Naive thymus-derived CD4-positive, alpha-beta T cell (primary cell): ENCODE data around the gene PHETA2. TPM values are rescaled to one million over a fixed set of nuclear protein-coding genes. Genes with fewer than 3 reads are reported as not detected.

Source experiments
- ATAC-seq: fragments of 150-1000 bp; cut with Tn5 transposase; 2 replicates; pipeline ENCODE4 v1.10.0; 2021; ENCODE audit warnings: mild to moderate bottlenecking, moderate library complexity
- CTCF ChIA-PET: fragments of 350-600 bp; sonication (Branson Sonifier 250); formaldehyde crosslinking; loops from one replicate; lab custom pipeline; 2021; ENCODE audit warnings: antibody characterized with exemption; lab: Charles Lee
- POLR2A ChIA-PET: fragments of 350-600 bp; sonication (Branson Sonifier 250); formaldehyde crosslinking; loops from one replicate; lab custom pipeline; 2021; ENCODE audit warnings: antibody characterized with exemption, inconsistent platforms; lab: Charles Lee
- DNase-seq, 9 donors: peaks; one replicate each; pipeline versions ENCODE4 v3.0.0 to v3.0.0-alpha.2; 2020 to 2022; ENCODE audit warnings: mixed read lengths in 1 of 9
- H3K27ac ChIP-seq: one replicate; pipeline ENCODE4 v1.7.0; 2013; ENCODE audit warnings: mild to moderate bottlenecking, low read depth, low read length, moderate library complexity
- H3K27me3 ChIP-seq, 2 donors: one replicate each; pipeline ENCODE4 v1.7.0; 2013; ENCODE audit warnings: low read length in 2 of 2, mild to moderate bottlenecking in 2 of 2, moderate library complexity in 2 of 2; ENCODE audit not compliant: control insufficient read depth in 2 of 2, insufficient read depth in 2 of 2
- H3K36me3 ChIP-seq, 3 experiments: 1 replicate in 2 of 3; 2 replicates in 1 of 3; pipeline ENCODE4 v1.7.0; 2013; ENCODE audit warnings: low read length in 3 of 3, mild to moderate bottlenecking in 3 of 3, moderate library complexity in 1 of 3; ENCODE audit not compliant: insufficient read depth in 3 of 3, control insufficient read depth in 2 of 3
- H3K4me1 ChIP-seq, 2 donors: one replicate each; pipeline ENCODE4 v1.7.0; 2013; ENCODE audit warnings: low read length in 2 of 2, mild to moderate bottlenecking in 2 of 2, moderate library complexity in 1 of 2; ENCODE audit not compliant: control insufficient read depth in 2 of 2, insufficient read depth in 2 of 2
- H3K4me3 ChIP-seq: 2 replicates; pipeline ENCODE4 v1.7.0; 2013; ENCODE audit warnings: mild to moderate bottlenecking, low read length
- H3K9me3 ChIP-seq, 3 experiments: 1 replicate in 2 of 3; 2 replicates in 1 of 3; pipeline ENCODE4 v1.7.0; 2013; ENCODE audit warnings: low read length in 3 of 3; ENCODE audit not compliant: control insufficient read depth in 2 of 3
- H3K27ac Mint-ChIP-seq, 9 donors: one replicate each; pipeline ENCODE4 v1.8.0; 2020 to 2022; ENCODE audit warnings: mixed read lengths in 9 of 9, mild to moderate bottlenecking in 8 of 9, moderate library complexity in 5 of 9, inconsistent platforms in 2 of 9
- H3K27me3 Mint-ChIP-seq, 5 donors: one replicate each; pipeline ENCODE4 v1.8.0; 2021 to 2022; ENCODE audit warnings: mixed read lengths in 5 of 5, mild to moderate bottlenecking in 1 of 5
- H3K36me3 Mint-ChIP-seq, 5 donors: one replicate each; pipeline ENCODE4 v1.8.0; 2020 to 2022; ENCODE audit warnings: mixed read lengths in 5 of 5, mild to moderate bottlenecking in 3 of 5, inconsistent platforms in 1 of 5
- H3K4me1 Mint-ChIP-seq, 7 donors: one replicate each; pipeline ENCODE4 v1.8.0; 2020 to 2022; ENCODE audit warnings: mixed read lengths in 7 of 7, mild to moderate bottlenecking in 3 of 7, inconsistent platforms in 1 of 7
- H3K4me3 Mint-ChIP-seq, 10 donors: one replicate each; pipeline ENCODE4 v1.8.0; 2020 to 2022; ENCODE audit warnings: mild to moderate bottlenecking in 10 of 10, mixed read lengths in 10 of 10, moderate library complexity in 6 of 10, inconsistent platforms in 2 of 10
- H3K9me3 Mint-ChIP-seq, 11 donors: one replicate each; pipeline ENCODE4 v1.8.0; 2020 to 2022; ENCODE audit warnings: mixed read lengths in 11 of 11, mild to moderate bottlenecking in 4 of 11, inconsistent platforms in 1 of 11, moderate library complexity in 1 of 11
- intact Hi-C, 2 donors: fragments of 100-400 bp; cut with micrococcal nuclease; formaldehyde crosslinking; loops; one replicate each; pipeline ENCODE4 v1.15.1; 2023
- polyA plus RNA-seq, 2 donors: library from polyadenylated mRNA; unstranded; fragments of 300-500 nt; fragmentation: Illumina TruSeq; gene quantifications; one replicate each; pipeline ENCODE4 v1.2.3, GENCODE V29; 2021
- total RNA-seq, 6 experiments: library from RNA in 5 of 6; stranded (reverse) in 5 of 6; gene quantifications; 1 replicate in 5 of 6; 2 replicates in 1 of 6; pipeline ENCODE4 v1.2.3 and lab custom pipeline; 2021 to 2026

PHETA2 gene
- total and polyA plus RNA-seq, 7 experiments from 2014 or later, result 0.82 to 3.9 (median 1.2) TPM

- no peaks in the 10 kb centered on the region for H3K9me3 Mint-ChIP-seq
- POLR2A ChIA-PET, result interaction anchor here (1.4 to 3.9 kb wide), 2 partner anchors 17 to 370 kb away, joined by 4 to 21 read pairs; partner anchors contain the start of gene NDUFA6
- CTCF ChIA-PET, result no interaction called here
- H3K27ac ChIP-seq, result peak overlapping the region; percentile 66
- no peaks in the 10 kb centered on the region for H3K9me3 ChIP-seq
- H3K27me3 Mint-ChIP-seq, result no peaks in the 10 kb centered on the region
- no peaks in the 10 kb centered on the region for H3K36me3 ChIP-seq
- H3K27ac Mint-ChIP-seq, result peak overlapping the region in 8 of 9 donors; percentile 21 to 86 (median 74)
- H3K36me3 Mint-ChIP-seq, result peaks cover 0 to 3% (median 0%) of the 10 kb centered on the region in 5 donors
- peak overlapping the region; percentile 49 for H3K4me3 ChIP-seq
- no peak for DNase-seq
- peaks cover 21 to 24% of the 10 kb centered on the region in 2 donors for H3K4me1 ChIP-seq
- intact Hi-C loops, result loop anchor here (1.0 to 10.0 kb wide), 6 partner anchors 75 to 979 kb away; partner anchors contain the start of genes EP300 (in 1 of the 2), RANGAP1 (in 1 of the 2), SEPTIN3 (in 1 of the 2) and SNU13 (in 1 of the 2)
- H3K4me1 Mint-ChIP-seq, result peaks cover 22 to 56% (median 47%) of the 10 kb centered on the region in 7 donors
- ATAC-seq, result no peak
- no peaks in the 10 kb centered on the region for H3K27me3 ChIP-seq
- H3K4me3 Mint-ChIP-seq, result peak overlapping the region; percentile 66 to 86 (median 68)
These were observed 417 bp upstream of the PHETA2 start for GRCh38 chr22:42073621-42074041.

GRCh38 chr22:42074846-42075676 is 1.0 kb downstream of the PHETA2 start:
- Mint-ChIP-seq H3K9me3 (no peaks in the 10 kb centered on the region), H3K27me3 (no peaks in the 10 kb centered on the region), H3K4me1 (peaks cover 29 to 59% (median 46%) of the 10 kb centered on the region in 7 donors), H3K36me3 (peaks cover 0 to 3% (median 0%) of the 10 kb centered on the region in 5 donors), H3K27ac (peak overlapping the region in 7 of 9 donors; percentile 55 to 84 (median 67)), H3K4me3 (peak overlapping the region; percentile 44 to 86 (median 63))
- H3K4me1 ChIP-seq, result peaks cover 22 to 23% of the 10 kb centered on the region in 2 donors
- H3K4me3 ChIP-seq, result peak overlapping the region; percentile 49
- ATAC-seq (no peak), DNase-seq (no peak)
- CTCF ChIA-PET, result interaction anchor here (0.7 kb wide), 1 partner anchor 15 kb away, joined by 3 read pairs; the partner anchor contains the start of gene NDUFA6
- no peaks in the 10 kb centered on the region for H3K9me3 ChIP-seq
- intact Hi-C loops, result loop anchor here (1.0 to 10.0 kb wide), 6 partner anchors 77 to 980 kb away; partner anchors contain the start of genes EP300 (in 1 of the 2), RANGAP1 (in 1 of the 2), SEPTIN3 (in 1 of the 2) and SNU13 (in 1 of the 2)
- no peaks in the 10 kb centered on the region for H3K27me3 ChIP-seq
- POLR2A ChIA-PET, result interaction anchor here (0.6 to 3.9 kb wide), 10 partner anchors 8 to 294 kb away, joined by 3 to 21 read pairs (median 3); partner anchors contain the start of genes NDUFA6 and SREBF2
- peaks cover 0 to 6% (median 0%) of the 10 kb centered on the region in 3 experiments for H3K36me3 ChIP-seq
- peak overlapping the region; percentile 66 for H3K27ac ChIP-seq

GRCh38 chr22:42076764-42077485 is 2.9 kb downstream of the PHETA2 start:
- H3K27me3 ChIP-seq, result no peaks in the 10 kb centered on the region
- Mint-ChIP-seq H3K27me3 (no peaks in the 10 kb centered on the region), H3K9me3 (no peaks in the 10 kb centered on the region), H3K4me1 (peaks cover 19 to 57% (median 44%) of the 10 kb centered on the region in 7 donors), H3K27ac (peak overlapping the region in 3 of 9 donors; percentile 4 to 51 (median 49)), H3K36me3 (peaks cover 0 to 6% (median 3%) of the 10 kb centered on the region in 5 donors), H3K4me3 (peak overlapping the region in 3 of 10 donors; percentile 13 to 53 (median 13))
- H3K9me3 ChIP-seq, result no peaks in the 10 kb centered on the region
- H3K36me3 ChIP-seq, result peaks cover 0 to 6% (median 0%) of the 10 kb centered on the region in 3 experiments
- peaks cover 10 to 20% of the 10 kb centered on the region in 2 donors for H3K4me1 ChIP-seq
- ATAC-seq (no peak), DNase-seq (peak in 1 of 9 donors; percentile 17)
- ChIA-PET CTCF (no interaction called here), POLR2A (interaction anchor here (1.2 to 5.0 kb wide), 4 partner anchors 10 to 78 kb away, joined by 3 to 136 read pairs (median 12); partner anchors contain the start of genes NDUFA6 and WBP2NL)
- intact Hi-C loops, result loop anchor here (10.0 kb wide), 3 partner anchors 242 to 982 kb away; partner anchors contain the start of genes EP300 (in 1 of the 2), SNU13 (in 1 of the 2) and SREBF2 (in 1 of the 2)
- no peak overlapping the region for H3K27ac ChIP-seq
- no peak overlapping the region for H3K4me3 ChIP-seq

GRCh38 chr22:42077486-42078125 is 3.6 kb downstream of the PHETA2 start:
- Mint-ChIP-seq H3K36me3 (peaks cover 0 to 11% (median 7%) of the 10 kb centered on the region in 5 donors), H3K27ac (peak overlapping the region in 6 of 9 donors; percentile 32 to 99 (median 98)), H3K4me3 (peak overlapping the region in 3 of 10 donors; percentile 3 to 21 (median 13)), H3K27me3 (no peaks in the 10 kb centered on the region), H3K9me3 (no peaks in the 10 kb centered on the region), H3K4me1 (peaks cover 18 to 58% (median 45%) of the 10 kb centered on the region in 7 donors)
- peaks cover 0 to 9% (median under 1%) of the 10 kb centered on the region in 3 experiments for H3K36me3 ChIP-seq
- ATAC-seq (no peak), DNase-seq (no peak)
- no peak overlapping the region for H3K27ac ChIP-seq
- ChIA-PET POLR2A (interaction anchor here (3.5 to 5.0 kb wide), 3 partner anchors 8 to 366 kb away, joined by 26 to 136 read pairs (median 54); partner anchors contain the start of genes NAGA and NDUFA6), CTCF (interaction anchor here (2.1 kb wide), 1 partner anchor 367 kb away, joined by 6 read pairs; no protein-coding TSS in a partner anchor)
- peaks cover 10 to 20% of the 10 kb centered on the region in 2 donors for H3K4me1 ChIP-seq
- H3K27me3 ChIP-seq, result no peaks in the 10 kb centered on the region
- intact Hi-C loops, result loop anchor here (2.0 to 10.0 kb wide), 5 partner anchors 111 to 983 kb away; partner anchors contain the start of genes CENPM (in 1 of the 2), EP300 (in 1 of the 2), SNU13 (in 1 of the 2) and SREBF2 (in 1 of the 2)
- H3K4me3 ChIP-seq, result no peak overlapping the region
- no peaks in the 10 kb centered on the region for H3K9me3 ChIP-seq

- CTCF ChIA-PET, result interaction anchor here (0.8 to 2.1 kb wide), 2 partner anchors 11 to 366 kb away, joined by 4 to 6 read pairs; no protein-coding TSS in a partner anchor
- H3K4me1 Mint-ChIP-seq, result peaks cover 9 to 52% (median 40%) of the 10 kb centered on the region in 7 donors
- DNase-seq, result no peak
These were observed 4.6 kb downstream of the PHETA2 start for GRCh38 chr22:42078469-42079318.

More at GRCh38 chr22:42078469-42079318, 4.6 kb downstream of the PHETA2 start:
- no peaks in the 10 kb centered on the region for H3K27me3 ChIP-seq
- H3K27ac Mint-ChIP-seq, result peak overlapping the region; percentile 96 to 99 (median 99)
- H3K27ac ChIP-seq, result peak overlapping the region; percentile 97
- H3K9me3 Mint-ChIP-seq, result no peaks in the 10 kb centered on the region
- peaks cover 10 to 16% of the 10 kb centered on the region in 2 donors for H3K4me1 ChIP-seq
- ATAC-seq, result no peak
- H3K36me3 ChIP-seq, result peaks cover 0 to 20% (median 11%) of the 10 kb centered on the region in 3 experiments
- H3K4me3 ChIP-seq, result peak overlapping the region; percentile 98
- peak overlapping the region; percentile 94 to 99 (median 96) for H3K4me3 Mint-ChIP-seq
- no peaks in the 10 kb centered on the region for H3K9me3 ChIP-seq
- POLR2A ChIA-PET, result interaction anchor here (0.7 to 5.0 kb wide), 13 partner anchors 9 to 696 kb away, joined by 3 to 136 read pairs (median 5); partner anchors contain the start of genes NAGA, NDUFA6, POLDIP3 and WBP2NL
- peaks cover 0 to 15% (median 9%) of the 10 kb centered on the region in 5 donors for H3K36me3 Mint-ChIP-seq
- intact Hi-C loops, result loop anchor here (1.0 to 10.0 kb wide), 9 partner anchors 8 to 984 kb away; partner anchors contain the start of genes NAGA (in 2 of the 2), NDUFA6 (in 2 of the 2), CENPM (in 1 of the 2) and EP300 (in 1 of the 2)
- H3K27me3 Mint-ChIP-seq, result no peaks in the 10 kb centered on the region
